ENCODE results near the gene ZNF664.

The ZNF664 gene

GRCh38 chr12:124010687-124011086 is 37.7 kb downstream of the ZNF664 start:
- no peak for DNase-seq (ENCODE audit: low read depth in 2 of 2)

GRCh38 chr12:124011435-124012115 is 38.6 kb downstream of the ZNF664 start:
- DNase-seq (ENCODE audit: low read depth in 2 of 2): no peak

GRCh38 chr12:124013073-124013472 is 40.1 kb downstream of the ZNF664 start:
- DNase-seq (ENCODE audit: low read depth in 2 of 2): no peak

GRCh38 chr12:124015494-124016461 is 42.8 kb downstream of the ZNF664 start:
- DNase-seq (ENCODE audit: low read depth in 2 of 2): no peak

- no peak for DNase-seq (ENCODE audit: low read depth in 2 of 2)
These were observed 44.0 kb downstream of the ZNF664 start for GRCh38 chr12:124017064-124017463.

GRCh38 chr12:124018539-124018938 is 45.5 kb downstream of the ZNF664 start:
- DNase-seq (ENCODE audit: low read depth in 2 of 2): no peak

- no peak for DNase-seq (ENCODE audit: low read depth in 2 of 2)
These were observed 46.1 kb downstream of the ZNF664 start for GRCh38 chr12:124019115-124019514.

- no peak for DNase-seq (ENCODE audit: low read depth in 2 of 2)
These were observed 47.5 kb downstream of the ZNF664 start for GRCh38 chr12:124020514-124020949.

GRCh38 chr12:124021007-124021406 is 48.0 kb downstream of the ZNF664 start:
- DNase-seq (ENCODE audit: low read depth in 2 of 2): no peak

- DNase-seq (ENCODE audit: low read depth in 2 of 2): no peak
These were observed 49.1 kb downstream of the ZNF664 start for GRCh38 chr12:124022161-124022560.

GRCh38 chr12:124024263-124024678 is 51.3 kb downstream of the ZNF664 start:
- no peak for DNase-seq (ENCODE audit: low read depth in 2 of 2)

- no peak for DNase-seq (ENCODE audit: low read depth in 2 of 2)
These were observed 51.8 kb downstream of the ZNF664 start for GRCh38 chr12:124024776-124025175.

GRCh38 chr12:124025661-124026060 is 52.6 kb downstream of the ZNF664 start:
- no peak for DNase-seq (ENCODE audit: low read depth in 2 of 2)

GRCh38 chr12:124026755-124027745 is 54.0 kb downstream of the ZNF664 start:
- no peak for DNase-seq (ENCODE audit: low read depth in 2 of 2)

GRCh38 chr12:124027753-124028554 is 54.9 kb downstream of the ZNF664 start:
- no peak for DNase-seq (ENCODE audit: low read depth in 2 of 2)

GRCh38 chr12:124028555-124028925 is 55.5 kb downstream of the ZNF664 start:
- DNase-seq (ENCODE audit: low read depth in 2 of 2): no peak

- no peak for DNase-seq (ENCODE audit: low read depth in 2 of 2)
These were observed 57.0 kb downstream of the ZNF664 start for GRCh38 chr12:124030008-124030407.

- DNase-seq (ENCODE audit: low read depth in 2 of 2): no peak
These were observed 57.5 kb downstream of the ZNF664 start for GRCh38 chr12:124030510-124030909.

GRCh38 chr12:124031058-124031457 is 58.0 kb downstream of the ZNF664 start:
- DNase-seq (ENCODE audit: low read depth in 2 of 2): no peak

GRCh38 chr12:124032265-124032886 is 59.4 kb downstream of the ZNF664 start:
- DNase-seq (ENCODE audit: low read depth in 2 of 2): no peak
